Measurements from ENCODE around the gene ADGRG6.
"Not testable (repeated sequence)": the region's sequence is repeated elsewhere in the genome, so short reads cannot be mapped to it uniquely, and the experiment has no call there.

ADGRG6 gene

DNA sequence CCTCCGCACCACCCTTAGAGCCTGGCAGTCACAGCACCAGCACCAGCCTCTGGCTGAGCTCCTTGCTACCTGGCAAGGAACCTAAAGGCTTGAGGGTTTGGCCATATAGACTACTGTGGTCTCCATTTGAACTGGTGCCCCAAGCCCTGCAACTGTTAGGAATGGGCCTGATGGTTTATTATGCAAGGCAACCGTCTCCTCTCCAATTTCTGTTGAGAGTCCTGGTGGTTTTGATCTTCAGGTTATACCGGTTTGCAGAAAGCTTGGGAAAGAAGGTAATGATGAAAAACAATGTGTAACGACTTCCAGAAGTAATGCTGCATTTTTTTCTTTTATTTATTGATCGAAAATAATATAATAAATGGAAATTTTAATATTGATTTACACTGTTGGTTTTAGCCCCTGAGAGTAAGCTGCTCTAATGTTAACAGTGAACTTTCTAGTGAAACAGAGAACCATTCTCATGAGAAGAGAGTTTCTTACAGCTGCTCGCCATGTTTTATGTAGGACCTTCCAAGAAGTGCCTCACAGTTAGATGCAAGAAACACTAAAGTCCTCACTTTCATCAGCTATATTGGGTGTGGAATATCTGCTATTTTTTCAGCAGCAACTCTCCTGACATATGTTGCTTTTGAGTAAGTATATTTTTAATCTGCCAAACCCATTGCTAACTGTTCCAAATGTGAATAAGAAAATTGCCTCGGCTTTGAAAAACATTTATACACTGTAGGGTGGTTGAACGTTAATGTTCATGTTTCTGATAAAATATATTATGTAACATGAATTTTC lies 112.8 kb downstream of the ADGRG6 start:
- H3K4me3 ChIP-seq: no peak overlapping the region
- H4K20me1 ChIP-seq: no peaks in the 10 kb centered on the region
- no peaks in the 10 kb centered on the region for H3K9me3 ChIP-seq (replicated peaks in 1 of 11)
- H3K36me3 ChIP-seq: no peaks in the 10 kb centered on the region
- TF ChIP-seq Cebpa-rat (IDR thresholded peaks at IDR 0.05): no peak
- H3K27ac ChIP-seq: no peak overlapping the region
- H3K4me1 ChIP-seq: 0 out of 20 replicates have a peak, but pooled peaks cover 0 to 5% (median 0%) of the 10 kb centered on the region in 10 experiments
- no peaks in the 10 kb centered on the region for H3K27me3 ChIP-seq
- no peak overlapping the region for H3K9ac ChIP-seq
- no peak overlapping the region for H3K4me2 ChIP-seq

DNA sequence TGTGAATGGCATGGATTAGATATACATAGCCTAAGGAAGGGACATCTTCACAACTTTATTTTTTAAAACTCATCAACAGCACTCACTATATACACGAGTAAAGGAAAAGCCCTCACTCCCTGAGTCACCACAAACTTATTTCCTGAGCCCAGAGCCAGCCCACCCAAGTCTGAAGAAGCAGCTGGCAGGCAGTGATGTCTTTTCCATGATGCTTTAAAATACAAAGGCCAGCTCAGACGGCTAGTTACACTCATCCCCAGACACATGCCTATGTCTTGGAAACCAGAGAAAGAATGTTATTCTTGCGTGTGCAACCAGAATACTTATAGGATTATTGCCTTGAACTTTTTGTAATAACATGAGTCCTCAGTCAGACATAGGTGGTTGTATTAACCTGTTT lies 114.4 kb downstream of the ADGRG6 start:
- H3K4me1 ChIP-seq: 0 out of 20 replicates have a peak, but pooled peaks cover 0 to 5% (median 0%) of the 10 kb centered on the region in 10 experiments
- no peaks in the 10 kb centered on the region for H3K36me3 ChIP-seq
- no peaks in the 10 kb centered on the region for H3K27me3 ChIP-seq
- H3K27ac ChIP-seq: no peak overlapping the region
- H3K9me3 ChIP-seq (replicated peaks in 1 of 11): no peaks in the 10 kb centered on the region
- H4K20me1 ChIP-seq: no peaks in the 10 kb centered on the region
- H3K4me3 ChIP-seq: no peak overlapping the region
- H3K9ac ChIP-seq: no peak overlapping the region
- no peak overlapping the region for H3K4me2 ChIP-seq
- TF ChIP-seq Cebpa-rat (IDR thresholded peaks at IDR 0.05): no peak

DNA sequence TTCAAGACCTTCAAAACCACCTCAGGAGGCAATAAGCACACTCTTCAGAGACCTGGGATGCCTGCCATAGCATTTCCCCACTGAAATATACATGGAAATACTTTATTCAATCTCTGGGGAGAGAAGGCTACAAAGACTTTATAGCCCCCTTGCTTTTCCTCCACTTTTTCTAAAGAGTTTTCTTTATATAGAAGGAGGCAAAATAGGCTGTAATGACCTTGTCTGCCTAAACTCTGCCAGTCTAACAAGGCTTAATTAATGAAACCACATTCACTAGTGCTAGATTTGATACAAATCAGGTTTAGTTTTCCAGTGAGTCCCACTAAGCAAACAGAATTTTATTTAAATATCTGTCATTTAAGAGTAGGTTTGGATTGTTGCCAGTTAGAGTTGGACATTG lies 114.9 kb downstream of the ADGRG6 start:
- Histone ChIP-seq H3K27ac (no peak overlapping the region), H3K27me3 (no peaks in the 10 kb centered on the region), H3K4me1 (0 out of 20 replicates have a peak, but pooled peaks cover 0 to 5% (median 0%) of the 10 kb centered on the region in 10 experiments), H3K36me3 (no peaks in the 10 kb centered on the region), H4K20me1 (no peaks in the 10 kb centered on the region), H3K4me2 (no peak overlapping the region), H3K9me3 (replicated peaks in 1 of 11) (no peaks in the 10 kb centered on the region), H3K4me3 (no peak overlapping the region), H3K9ac (no peak overlapping the region)
- no peak for TF ChIP-seq Cebpa-rat (IDR thresholded peaks at IDR 0.05)

DNA sequence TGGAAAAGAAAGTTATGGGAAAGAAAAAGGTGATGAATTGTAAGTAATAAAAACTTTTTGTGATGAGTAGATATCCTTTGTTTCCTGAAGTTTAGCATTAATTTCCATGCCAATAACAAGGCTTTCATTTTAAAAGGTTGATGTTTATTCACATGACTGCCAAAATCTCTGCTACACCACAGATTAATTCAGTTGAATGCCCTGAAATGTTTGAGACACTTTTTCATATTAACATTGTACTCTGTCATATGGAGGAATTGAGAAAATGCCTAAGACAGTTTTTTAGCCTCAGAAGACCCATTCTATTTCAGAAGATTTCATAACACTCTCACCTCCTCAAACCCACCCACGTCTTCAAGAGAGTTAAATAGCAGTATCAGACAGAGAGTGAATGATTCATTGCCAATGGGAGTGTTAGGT lies 115.5 kb downstream of the ADGRG6 start:
- Histone ChIP-seq H4K20me1 (no peaks in the 10 kb centered on the region), H3K27ac (no peak overlapping the region), H3K4me3 (no peak overlapping the region), H3K9me3 (replicated peaks in 1 of 11) (no peaks in the 10 kb centered on the region), H3K27me3 (no peaks in the 10 kb centered on the region), H3K4me2 (no peak overlapping the region), H3K4me1 (0 out of 20 replicates have a peak, but pooled peaks cover 0 to 5% (median 0%) of the 10 kb centered on the region in 10 experiments), H3K36me3 (no peaks in the 10 kb centered on the region), H3K9ac (no peak overlapping the region)
- TF ChIP-seq Cebpa-rat (IDR thresholded peaks at IDR 0.05): no peak

DNA sequence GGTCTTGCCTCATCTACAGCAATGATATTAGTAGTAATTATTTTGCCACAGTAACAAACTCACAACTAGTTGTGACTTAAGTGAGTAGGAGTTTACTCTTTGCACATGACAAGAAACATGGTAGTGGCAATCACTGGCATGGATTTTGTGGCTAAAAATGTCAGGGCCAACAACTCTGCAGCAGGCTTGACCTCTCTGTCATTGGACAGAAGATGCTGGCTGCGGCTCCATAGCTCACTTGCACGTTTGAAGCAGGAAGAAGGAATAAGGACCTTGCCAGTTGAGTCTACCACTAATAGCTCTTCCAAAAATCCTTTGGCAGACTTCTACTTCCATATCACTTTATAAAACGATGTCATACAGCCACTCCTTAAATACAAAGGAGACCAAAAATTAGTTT lies 117.3 kb downstream of the ADGRG6 start:
- Histone ChIP-seq H3K4me2 (no peak overlapping the region), H3K9me3 (replicated peaks in 1 of 11) (no peaks in the 10 kb centered on the region), H3K4me3 (no peak overlapping the region), H3K9ac (no peak overlapping the region), H4K20me1 (no peaks in the 10 kb centered on the region), H3K27ac (no peak overlapping the region), H3K4me1 (no peaks in the 10 kb centered on the region), H3K36me3 (no peaks in the 10 kb centered on the region), H3K27me3 (no peaks in the 10 kb centered on the region)
- no peak for TF ChIP-seq Cebpa-rat (IDR thresholded peaks at IDR 0.05)

DNA sequence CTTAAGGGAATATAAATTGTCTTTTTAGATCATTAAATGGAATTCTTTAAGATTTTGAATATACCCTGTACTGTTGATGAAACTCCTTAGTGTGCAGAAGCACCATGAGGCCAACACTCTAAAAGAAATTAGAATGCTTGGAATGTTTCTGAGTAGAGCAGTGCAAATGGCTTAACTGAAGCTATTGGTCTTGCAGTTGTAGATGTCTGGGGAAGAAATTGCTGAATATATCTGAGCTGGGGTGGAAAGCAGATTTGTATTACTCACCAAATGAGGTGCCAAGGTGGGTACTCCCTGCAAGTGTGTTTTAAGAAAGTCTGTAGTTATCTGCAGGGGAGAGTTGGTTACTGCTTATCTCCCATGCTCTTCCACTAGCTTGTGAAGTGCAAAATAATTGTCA lies 119.0 kb downstream of the ADGRG6 start:
- Histone ChIP-seq H3K4me1 (no peaks in the 10 kb centered on the region), H3K27me3 (no peaks in the 10 kb centered on the region), H3K4me3 (no peak overlapping the region), H3K9me3 (replicated peaks in 1 of 11) (peaks cover 0 to 4% (median 0%) of the 10 kb centered on the region in 11 experiments; a peak in 1 of 22 replicates), H3K36me3 (no peaks in the 10 kb centered on the region), H3K4me2 (no peak overlapping the region), H4K20me1 (no peaks in the 10 kb centered on the region), H3K27ac (no peak overlapping the region), H3K9ac (no peak overlapping the region)
- TF ChIP-seq Cebpa-rat (IDR thresholded peaks at IDR 0.05): no peak

DNA sequence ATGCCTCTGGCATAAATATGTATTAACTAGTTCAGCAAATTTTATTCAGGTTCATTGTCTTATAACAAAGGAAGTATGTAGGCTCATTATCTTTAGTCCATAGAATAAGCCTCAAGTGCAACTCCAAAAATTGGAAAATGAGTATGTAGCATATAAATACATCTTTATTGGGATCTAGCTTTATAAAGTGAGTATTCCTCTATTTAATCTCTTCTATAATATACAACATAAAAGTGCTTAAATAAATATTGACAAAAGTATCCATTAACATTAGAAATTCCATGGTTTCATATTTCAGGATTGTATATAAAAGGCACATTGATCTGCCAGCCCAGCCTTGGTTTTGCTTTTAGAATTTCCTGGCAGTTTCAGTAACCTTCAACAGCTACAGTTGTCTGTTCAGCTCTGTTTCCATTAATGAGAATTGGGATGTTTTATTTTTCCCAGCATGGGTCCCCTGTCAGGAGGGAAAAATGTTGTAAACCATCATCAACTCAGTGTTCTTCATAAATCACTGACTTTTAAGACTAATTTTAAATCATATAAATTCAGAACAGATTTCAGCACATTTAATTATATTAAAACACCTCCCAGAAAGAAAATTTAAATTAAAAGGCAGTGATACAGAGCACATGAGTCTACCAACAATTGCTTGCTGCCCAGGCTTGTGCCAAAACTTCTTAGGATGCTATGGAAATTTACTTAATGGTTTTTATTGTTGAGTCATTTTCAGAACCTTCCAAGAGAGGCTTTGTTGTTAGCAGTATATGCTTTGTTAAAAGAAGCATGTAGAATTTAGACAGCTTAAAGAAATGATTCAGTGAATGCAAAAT lies 119.7 kb downstream of the ADGRG6 start:
- H3K36me3 ChIP-seq: no peaks in the 10 kb centered on the region
- no peak overlapping the region for H3K27ac ChIP-seq
- H3K4me1 ChIP-seq: no peaks in the 10 kb centered on the region
- no peak overlapping the region for H3K4me2 ChIP-seq
- H3K9ac ChIP-seq: no peak overlapping the region
- H3K27me3 ChIP-seq: no peaks in the 10 kb centered on the region
- no peak for TF ChIP-seq Cebpa-rat (IDR thresholded peaks at IDR 0.05)
- no peak overlapping the region for H3K4me3 ChIP-seq
- peaks cover 0 to 7% (median 3%) of the 10 kb centered on the region in 11 experiments; a peak in 5 of 22 replicates for H3K9me3 ChIP-seq (replicated peaks in 1 of 11)
- H4K20me1 ChIP-seq: no peaks in the 10 kb centered on the region

DNA sequence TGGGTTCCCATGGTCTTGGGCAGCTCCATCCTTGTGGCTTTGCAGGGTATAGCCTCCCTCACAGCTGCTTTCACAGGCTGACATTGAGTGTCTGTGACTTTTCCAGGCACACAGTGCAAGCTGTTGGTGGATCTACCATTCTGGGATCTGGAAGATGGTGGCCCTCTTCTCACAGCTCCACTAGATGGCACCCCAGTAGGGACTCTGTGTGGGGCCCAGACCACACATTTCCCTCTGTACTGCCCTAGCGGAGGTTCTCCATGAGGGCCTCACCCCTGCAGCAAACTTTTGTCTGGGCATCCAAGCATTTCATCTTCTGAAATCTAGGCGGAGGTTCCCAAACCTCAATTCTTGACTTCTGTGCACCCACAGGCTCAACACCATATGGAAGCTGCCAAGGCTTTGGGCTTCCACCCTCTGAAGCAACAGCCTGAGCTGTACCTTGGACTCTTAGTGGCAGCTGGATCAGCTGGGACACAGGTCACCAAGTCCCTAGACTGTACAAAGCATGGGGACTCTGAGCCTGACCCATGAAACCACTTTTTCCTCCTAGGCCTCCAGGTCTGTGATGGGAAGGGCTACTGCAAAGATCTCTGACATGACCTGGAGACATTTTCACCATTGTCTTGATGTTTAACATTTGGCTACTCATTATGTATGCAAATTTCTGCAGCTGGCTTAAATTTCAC lies 124.8 kb downstream of the ADGRG6 start:
- not testable (repeated sequence) for H3K4me3 ChIP-seq, H3K4me1 ChIP-seq, H3K27ac ChIP-seq, H3K9ac ChIP-seq, H4K20me1 ChIP-seq, H3K4me2 ChIP-seq, H3K27me3 ChIP-seq, H3K36me3 ChIP-seq
- H3K9me3 ChIP-seq (replicated peaks in 1 of 11): peaks cover 6 to 24% (median 10%) of the 10 kb centered on the region in 11 experiments; a peak in 15 of 22 replicates

DNA sequence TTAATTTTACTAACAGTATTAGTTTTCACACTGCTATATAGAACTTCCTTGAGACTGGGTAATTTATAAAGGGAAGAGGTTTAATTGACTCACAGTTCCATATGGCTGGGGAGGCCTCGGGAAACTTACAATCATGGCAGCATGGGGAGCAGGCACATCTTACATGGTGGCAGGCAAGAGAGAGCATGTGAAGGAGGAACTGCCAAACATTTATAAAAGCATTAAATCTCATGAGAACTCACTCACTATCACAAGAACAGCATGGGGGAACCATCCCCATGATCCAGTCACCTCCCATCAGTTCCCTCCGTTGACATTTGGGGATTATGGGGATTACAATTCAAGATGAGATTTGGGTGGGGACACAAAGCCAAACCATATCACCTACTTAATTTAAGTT lies 126.7 kb downstream of the ADGRG6 start:
- not testable (repeated sequence) for H3K4me2 ChIP-seq, H3K27ac ChIP-seq, H3K27me3 ChIP-seq, H3K9ac ChIP-seq, H3K4me3 ChIP-seq, H3K4me1 ChIP-seq, H3K36me3 ChIP-seq, H4K20me1 ChIP-seq
- H3K9me3 ChIP-seq (replicated peaks in 1 of 11): peaks cover 6 to 24% (median 10%) of the 10 kb centered on the region in 11 experiments; a peak in 15 of 22 replicates
